IMR-90 (cell line): ENCODE data around the gene TIAM1. TPM values are rescaled to one million over a fixed set of nuclear protein-coding genes. Genes with fewer than 3 reads are reported as not detected.

Source experiments
- ATAC-seq: fragments of 200-7000 bp; cut with Tn5 transposase; 2 replicates; pipeline ENCODE4 v1.9.1; 2020; ENCODE audit warnings: low read depth, mild to moderate bottlenecking, moderate library complexity
- BruUV-seq: library from RNA; stranded (reverse); fragments of 400-500 nt; replicated peaks from 2 replicates; lab custom pipeline; 2021; lab: Mats Ljungman, UMichigan
- CTCF ChIA-PET: fragments of 300-600 bp; formaldehyde crosslinking; extraction: SDS; loops from one replicate; lab custom pipeline; 2021; ENCODE audit warnings: antibody characterized with exemption; lab: Yijun Ruan, JAX
- POLR2A ChIA-PET: fragments of 300-600 bp; sonication (Branson Sonifier 250); formaldehyde crosslinking; loops from one replicate; lab custom pipeline; 2022; ENCODE audit warnings: antibody characterized with exemption; ENCODE audit not compliant: unreplicated experiment; lab: Charles Lee
- DNase-seq: peaks from one replicate; pipeline ENCODE4 v3.0.0; 2013
- H2AFZ ChIP-seq: replicated peaks from 2 replicates; pipeline ENCODE3; 2013; ENCODE audit warnings: low read length, mild to moderate bottlenecking; ENCODE audit not compliant: poor library complexity
- H2AK5ac ChIP-seq: 2 replicates; pipeline ENCODE4 v1.6.1; 2013; ENCODE audit warnings: low read depth, low read length, inconsistent platforms
- H2AK9ac ChIP-seq: replicated peaks from 2 replicates; pipeline ENCODE3; 2013; ENCODE audit warnings: mild to moderate bottlenecking, low read depth, low read length, moderate library complexity; ENCODE audit not compliant: poor library complexity
- H2BK120ac ChIP-seq: 2 replicates; pipeline ENCODE4 v1.6.1; 2013; ENCODE audit warnings: low read depth, low read length, inconsistent platforms
- H2BK15ac ChIP-seq: 3 replicates; pipeline ENCODE4 v1.6.1; 2013; ENCODE audit warnings: low read depth, low read length, inconsistent platforms
- H2BK20ac ChIP-seq: 2 replicates; pipeline ENCODE4 v1.6.1; 2013; ENCODE audit warnings: low read depth, mild to moderate bottlenecking, inconsistent platforms, low read length, moderate library complexity
- H2BK5ac ChIP-seq: 2 replicates; pipeline ENCODE4 v1.6.1; 2013; ENCODE audit warnings: mild to moderate bottlenecking, low read depth, low read length, inconsistent platforms; ENCODE audit not compliant: poor library complexity, severe bottlenecking
- H3K14ac ChIP-seq: replicated peaks from 2 replicates; pipeline ENCODE4 v1.6.1; 2013; ENCODE audit warnings: low read depth, low read length, inconsistent platforms
- H3K18ac ChIP-seq: 2 replicates; pipeline ENCODE4 v1.6.1; 2013; ENCODE audit warnings: low read depth, low read length, control low read depth
- H3K23ac ChIP-seq: 2 replicates; pipeline ENCODE4 v1.6.1; 2013; ENCODE audit warnings: low read depth, low read length, inconsistent platforms
- H3K27ac ChIP-seq: 2 replicates; pipeline ENCODE4 v1.5.1; 2013; ENCODE audit warnings: mild to moderate bottlenecking, control low read depth, low read length; ENCODE audit not compliant: insufficient read depth
- H3K27me3 ChIP-seq: 2 replicates; pipeline ENCODE4 v1.6.1; 2013; ENCODE audit warnings: low read length; ENCODE audit not compliant: control insufficient read depth, insufficient read depth
- H3K36me3 ChIP-seq: 2 replicates; pipeline ENCODE4 v1.6.1; 2013; ENCODE audit warnings: low read length, mixed read lengths; ENCODE audit not compliant: control insufficient read depth, insufficient read depth
- H3K4ac ChIP-seq: 2 replicates; pipeline ENCODE4 v1.6.1; 2013; ENCODE audit warnings: low read depth, low read length, inconsistent platforms
- H3K4me1 ChIP-seq: 2 replicates; pipeline ENCODE4 v1.6.1; 2013; ENCODE audit warnings: low read length, mixed read lengths; ENCODE audit not compliant: control insufficient read depth, insufficient read depth
- H3K4me2 ChIP-seq: 2 replicates; pipeline ENCODE4 v1.6.1; 2013; ENCODE audit warnings: low read depth, mild to moderate bottlenecking, control low read depth, low read length, moderate library complexity
- H3K4me3 ChIP-seq: 2 replicates; pipeline ENCODE4 v1.5.1; 2013; ENCODE audit warnings: low read depth, mild to moderate bottlenecking, control low read depth, low read length, moderate library complexity; ENCODE audit not compliant: insufficient read depth
- H3K56ac ChIP-seq: 2 replicates; pipeline ENCODE4 v1.6.1; 2013; ENCODE audit warnings: low read length, inconsistent platforms; ENCODE audit not compliant: insufficient read depth; ENCODE audit errors: extremely low read depth
- H3K79me1 ChIP-seq, 2 experiments: 2 replicates each; pipeline ENCODE4 v1.6.1; 2013; ENCODE audit warnings: low read length in 2 of 2, inconsistent platforms in 1 of 2, low read depth in 1 of 2
- H3K9ac ChIP-seq: 2 replicates; pipeline ENCODE4 v1.6.1; 2013; ENCODE audit warnings: low read depth, low read length, control low read depth
- H3K9me1 ChIP-seq: 2 replicates; pipeline ENCODE4 v1.6.1; 2013; ENCODE audit warnings: low read length, inconsistent platforms; ENCODE audit not compliant: insufficient read depth
- H3K9me3 ChIP-seq: 2 replicates; pipeline ENCODE4 v1.6.1; 2013; ENCODE audit warnings: low read length; ENCODE audit not compliant: control insufficient read depth, insufficient read depth
- H4K20me1 ChIP-seq: 2 replicates; pipeline ENCODE4 v1.6.1; 2013; ENCODE audit warnings: low read length, inconsistent platforms; ENCODE audit not compliant: insufficient read depth
- H4K5ac ChIP-seq: 2 replicates; pipeline ENCODE4 v1.6.1; 2013; ENCODE audit warnings: mild to moderate bottlenecking, low read depth, low read length, control low read depth
- H4K8ac ChIP-seq, 2 experiments: 2 replicates each; pipeline ENCODE4 v1.6.1; 2013; ENCODE audit warnings: low read depth in 2 of 2, low read length in 2 of 2, control low read depth in 1 of 2, inconsistent platforms in 1 of 2
- H4K91ac ChIP-seq: 2 replicates; pipeline ENCODE4 v1.6.1; 2013; ENCODE audit warnings: low read depth, low read length, inconsistent platforms; ENCODE audit not compliant: insufficient read depth
- BHLHE40 ChIP-seq: fragments of 150-350 bp; IDR thresholded peaks from 2 replicates; pipeline ENCODE4 v1.6.1; 2016; ENCODE audit warnings: mild to moderate bottlenecking, low read depth, low read length
- CEBPB ChIP-seq: IDR thresholded peaks from 2 replicates; pipeline ENCODE4 v1.6.1; 2012; ENCODE audit warnings: low read depth, low read length, improper control_type of control experiment
- CHD1 ChIP-seq: IDR thresholded peaks from 2 replicates; pipeline ENCODE4 v1.6.1; 2012; ENCODE audit warnings: low read depth, low read length, improper control_type of control experiment
- CTCF ChIP-seq: conservative IDR thresholded peaks from 2 replicates; pipeline ENCODE4 v1.5.1; 2012; ENCODE audit warnings: mild to moderate bottlenecking, low read depth, low read length, improper control_type of control experiment
- ELK1 ChIP-seq: fragments of 150-350 bp; IDR thresholded peaks from 2 replicates; pipeline ENCODE4 v1.6.1; 2016; ENCODE audit warnings: low read depth, mild to moderate bottlenecking, low read length, moderate library complexity, borderline replicate concordance
- FOS ChIP-seq: fragments of 150-350 bp; IDR thresholded peaks from 2 replicates; pipeline ENCODE4 v1.6.1; 2016; ENCODE audit warnings: low read depth, low read length
- MAFK ChIP-seq: IDR thresholded peaks from 2 replicates; pipeline ENCODE4 v1.6.1; 2012; ENCODE audit warnings: low read depth, low read length, improper control_type of control experiment
- MAZ ChIP-seq: IDR thresholded peaks from 2 replicates; pipeline ENCODE4 v1.6.1; 2012; ENCODE audit warnings: low read depth, mild to moderate bottlenecking, low read length, improper control_type of control experiment, moderate library complexity, borderline replicate concordance
- MXI1 ChIP-seq: IDR thresholded peaks from 2 replicates; pipeline ENCODE4 v1.6.1; 2012; ENCODE audit warnings: low read depth, mild to moderate bottlenecking, low read length, moderate library complexity, borderline replicate concordance
- NFE2L2 ChIP-seq: fragments of 150-350 bp; IDR thresholded peaks from 2 replicates; pipeline ENCODE4 v1.6.1; 2016; ENCODE audit warnings: low read depth, mild to moderate bottlenecking, low read length
- POLR2A ChIP-seq: IDR thresholded peaks from 2 replicates; pipeline ENCODE4 v1.6.1; 2012; ENCODE audit warnings: mild to moderate bottlenecking, low read depth, low read length
- RAD21 ChIP-seq: IDR thresholded peaks from 2 replicates; pipeline ENCODE4 v1.6.1; 2012; ENCODE audit warnings: low read length, improper control_type of control experiment
- RCOR1 ChIP-seq: IDR thresholded peaks from 2 replicates; pipeline ENCODE4 v1.6.1; 2012; ENCODE audit warnings: mild to moderate bottlenecking, low read length, improper control_type of control experiment; ENCODE audit not compliant: insufficient replicate concordance
- RFX5 ChIP-seq: IDR thresholded peaks from 2 replicates; pipeline ENCODE4 v1.8.0; 2012; ENCODE audit warnings: low read depth, mild to moderate bottlenecking, low read length, moderate library complexity
- SMC3 ChIP-seq: fragments of 150-350 bp; IDR thresholded peaks from 2 replicates; pipeline ENCODE4 v1.6.1; 2016; ENCODE audit warnings: low read depth, mild to moderate bottlenecking, antibody characterized with exemption, low read length, moderate library complexity
- USF2 ChIP-seq: fragments of 150-350 bp; IDR thresholded peaks from 2 replicates; pipeline ENCODE4 v1.6.1; 2017; ENCODE audit warnings: mild to moderate bottlenecking, antibody characterized with exemption, low read length, low read depth
- WGBS, 2 experiments: methylation state at CpG; one replicate each; pipeline versions ENCODE4 v1.1.5 to v1.1.7; 2013; ENCODE audit warnings: missing lambda C conversion rate in 2 of 2; ENCODE audit not compliant: insufficient read length in 1 of 2; ENCODE audit errors: extremely low coverage in 2 of 2; 5-methylcytosine and 5-hydroxymethylcytosine counted together
- dilution Hi-C: fragments of 300-500 bp; cut with HindIII; formaldehyde crosslinking; loops from one replicate; pipeline ENCODE4 v1.14.3; 2018; ENCODE audit warnings: low sequenced_read_pairs; ENCODE audit not compliant: unreplicated experiment
- in situ Hi-C: fragments of 300-500 bp; cut with MboI; formaldehyde crosslinking; loops from 3 replicates; pipeline ENCODE4 v1.14.3; 2019; ENCODE audit warnings: low sequenced_read_pairs, inconsistent platforms, mixed read lengths
- intact Hi-C: fragments of 100-400 bp; cut with micrococcal nuclease; formaldehyde crosslinking; loops from 2 replicates; pipeline ENCODE4 v1.10.0; 2022
- polyA plus RNA-seq, 3 experiments: library from polyadenylated mRNA; depleted of rRNA; stranded (reverse); fragments of >200 nt; gene quantifications; 2 replicates each; pipeline ENCODE4 v1.2.3, GENCODE V29; 2012; ENCODE audit warnings: low replicate concordance in 1 of 3
- total RNA-seq: library from RNA; depleted of rRNA; stranded (reverse); fragments of >200 nt; gene quantifications from 2 replicates; pipeline ENCODE4 v1.2.3, GENCODE V29; 2012

The TIAM1 gene
- total and polyA plus RNA-seq, 2 of the 4 experiments (the other 2 are of a cell fraction): 2.9 to 9.3 TPM

GRCh38 chr21:31382060-31382459 is 38.0 kb upstream of the TIAM1 start:
- Histone ChIP-seq H3K4me3 (no peak overlapping the region), H3K9me1 (no peaks in the 10 kb centered on the region), H2AK9ac (no peak overlapping the region), H3K56ac (no peak overlapping the region), H2BK120ac (no peak overlapping the region), H4K91ac (no peak overlapping the region), H3K4me2 (no peak overlapping the region), H2BK5ac (no peak overlapping the region), H4K5ac (no peak overlapping the region), H3K23ac (no peak overlapping the region), H2AFZ (no peak overlapping the region), H3K27me3 (no peaks in the 10 kb centered on the region), H3K36me3 (no peaks in the 10 kb centered on the region), H3K4ac (no peak overlapping the region), H3K18ac (no peak overlapping the region), H2BK15ac (no peak overlapping the region), H3K9me3 (no peaks in the 10 kb centered on the region), H3K4me1 (no peaks in the 10 kb centered on the region), H3K79me1 (no peaks in the 10 kb centered on the region), H2BK20ac (no peak overlapping the region), H3K14ac (no peak overlapping the region), H2AK5ac (no peak overlapping the region), H4K8ac (no peak overlapping the region), H3K9ac (no peak overlapping the region), H4K20me1 (no peaks in the 10 kb centered on the region), H3K27ac (no peak overlapping the region)
- ATAC-seq: no peak
- no peak for DNase-seq
- intact Hi-C loops: no loop called here
- no TSS peak for BruUV-seq
- ChIA-PET POLR2A (no interaction called here), CTCF (no interaction called here)
- WGBS, 2 experiments: no CpG with 5 or more reads among the region's 5 CpGs
- dilution Hi-C loops: no loop called here
- in situ Hi-C loops: no loop called here
- TF ChIP-seq CTCF (no peak), FOS (no peak), RCOR1 (no peak), CHD1 (no peak), POLR2A (no peak), ELK1 (no peak), SMC3 (no peak), NFE2L2 (no peak), MAFK (no peak), BHLHE40 (no peak), USF2 (no peak), RAD21 (no peak), MXI1 (no peak), RFX5 (no peak), CEBPB (no peak), MAZ (no peak)
